A549 (cell line): ENCODE measurements around the gene ATP2A3. TPM values are rescaled to one million over a fixed set of nuclear protein-coding genes. Genes with fewer than 3 reads are reported as not detected.

Source experiments
- ATAC-seq, 2 experiments: fragments of 200-7000 bp in 1 of 2; fragments of >200 bp in 1 of 2; cut with Nextera tagmentation in 1 of 2; cut with Tn5 transposase in 1 of 2; 3 replicates each; pipeline versions ENCODE4 v1.8.0 to v1.9.1; 2018 to 2020; ENCODE audit warnings: mild to moderate bottlenecking in 1 of 2, moderate library complexity in 1 of 2
- CTCF ChIA-PET: fragments of 300-600 bp; sonication (Branson Sonifier 250); formaldehyde crosslinking; extraction: SDS; loops from one replicate; lab custom pipeline; 2021; ENCODE audit warnings: antibody characterized with exemption, inconsistent platforms; lab: Yijun Ruan, JAX
- POLR2A ChIA-PET: fragments of 350-600 bp; formaldehyde crosslinking; extraction: SDS; loops from one replicate; lab custom pipeline; 2021; ENCODE audit warnings: antibody characterized with exemption, inconsistent platforms; lab: Yijun Ruan, JAX
- DNase-seq, 2 experiments: peaks; one replicate each; pipeline versions ENCODE4 v3.0.0 to v3.0.0-alpha.2; 2011 to 2016; ENCODE audit warnings: low read depth in 1 of 2, low spot score in 1 of 2
- FAIRE-seq: peaks from 2 replicates; lab custom pipeline; 2011; peaks lifted over from hg19 to GRCh38; lab: Jason Lieb, UNC
- H3K27ac ChIP-seq, 2 experiments: fragments of >200 bp; sonication (Bioruptor Twin); formaldehyde crosslinking; 3 replicates each; pipeline ENCODE4 v1.5.1; 2016 to 2017
- H3K4me1 ChIP-seq: fragments of >200 bp; sonication (Bioruptor Twin); formaldehyde crosslinking; 3 replicates; pipeline ENCODE4 v1.6.1; 2016
- H3K4me2 ChIP-seq: fragments of >200 bp; sonication (Bioruptor Twin); formaldehyde crosslinking; 3 replicates; pipeline ENCODE4 v1.6.1; 2016
- H3K4me3 ChIP-seq: fragments of >200 bp; sonication (Bioruptor Twin); formaldehyde crosslinking; 3 replicates; pipeline ENCODE4 v1.5.1; 2016
- H3K9me3 ChIP-seq: fragments of >200 bp; sonication (Bioruptor Twin); formaldehyde crosslinking; 3 replicates; pipeline ENCODE4 v1.6.1; 2016
- BHLHE40 ChIP-seq: IDR thresholded peaks from 2 replicates; pipeline ENCODE4 v1.6.1; 2012; ENCODE audit warnings: low read depth, low read length, inconsistent platforms
- CBX2 ChIP-seq: fragments of 200-600 bp; sonication (generic); IDR thresholded peaks from 2 replicates; pipeline ENCODE4 v1.6.1; 2016; ENCODE audit warnings: low read depth, mild to moderate bottlenecking, borderline replicate concordance
- CBX8 ChIP-seq: fragments of 200-600 bp; sonication (generic); IDR thresholded peaks from 2 replicates; pipeline ENCODE4 v1.6.1; 2016
- CEBPB ChIP-seq, 2 experiments: fragments of >200 bp in 1 of 2; sonication (Bioruptor Twin) in 1 of 2; formaldehyde crosslinking in 1 of 2; IDR thresholded peaks; 2 replicates each; pipeline ENCODE4 v1.6.1; 2012 to 2016
- CHD4 ChIP-seq: fragments of 200-600 bp; sonication (generic); IDR thresholded peaks from 2 replicates; pipeline ENCODE4 v1.6.1; 2016; ENCODE audit warnings: antibody characterized with exemption, mild to moderate bottlenecking, borderline replicate concordance
- CTCF ChIP-seq: fragments of >200 bp; sonication (Bioruptor Twin); formaldehyde crosslinking; IDR thresholded peaks from 3 replicates; pipeline ENCODE4 v1.5.1; 2016
- E2F6 ChIP-seq: IDR thresholded peaks from 2 replicates; pipeline ENCODE4 v1.6.1; 2012; ENCODE audit warnings: low read depth, borderline replicate concordance
- EHF ChIP-seq: fragments of 250-450 bp; sonication (Bioruptor Pico); IDR thresholded peaks from 2 replicates; pipeline ENCODE4 v1.5.0; 2020; ENCODE audit warnings: mild to moderate bottlenecking
- EP300 ChIP-seq, 2 experiments: fragments of >200 bp; sonication (Bioruptor Twin); formaldehyde crosslinking; IDR thresholded peaks; 2 replicates in 1 of 2; 3 replicates in 1 of 2; pipeline ENCODE4 v1.6.1; 2016 to 2017
- ESRRA ChIP-seq: fragments of 150-350 bp; IDR thresholded peaks from 2 replicates; pipeline ENCODE4 v1.6.1; 2014; ENCODE audit warnings: mild to moderate bottlenecking, low read length, borderline replicate concordance
- FOSB ChIP-seq: fragments of 250-450 bp; sonication (Bioruptor Pico); IDR thresholded peaks from 2 replicates; pipeline ENCODE4 v1.5.0; 2020; ENCODE audit warnings: mild to moderate bottlenecking, moderate library complexity
- FOSL2 ChIP-seq, 2 experiments: fragments of 450-650 bp in 1 of 2; fragments of >200 bp in 1 of 2; sonication (Bioruptor Twin) in 1 of 2; formaldehyde crosslinking; IDR thresholded peaks; 2 replicates each; pipeline versions ENCODE4 v1.5.0 to v1.6.1; 2016 to 2020; ENCODE audit warnings: mild to moderate bottlenecking in 1 of 2, moderate library complexity in 1 of 2
- GATA3 ChIP-seq: IDR thresholded peaks from 2 replicates; pipeline ENCODE4 v1.6.1; 2012; ENCODE audit warnings: borderline replicate concordance
- HDAC2 ChIP-seq: fragments of 200-600 bp; sonication (generic); IDR thresholded peaks from 2 replicates; pipeline ENCODE4 v1.6.1; 2016
- HEYL ChIP-seq: fragments of 250-450 bp; sonication (Bioruptor Pico); IDR thresholded peaks from 2 replicates; pipeline ENCODE4 v1.8.0; 2021; ENCODE audit warnings: mild to moderate bottlenecking, moderate library complexity
- HMGXB4 ChIP-seq: fragments of 250-450 bp; sonication (Bioruptor Pico); IDR thresholded peaks from 2 replicates; pipeline ENCODE4 v1.5.0; 2021; ENCODE audit warnings: mild to moderate bottlenecking, moderate library complexity, borderline replicate concordance
- JUN ChIP-seq, 2 experiments: fragments of >200 bp; sonication (Bioruptor Twin); formaldehyde crosslinking; IDR thresholded peaks; 2 replicates in 1 of 2; 3 replicates in 1 of 2; pipeline ENCODE4 v1.6.1; 2016 to 2017
- MAX ChIP-seq: IDR thresholded peaks from 2 replicates; pipeline ENCODE4 v1.6.1; 2012
- NR3C1 ChIP-seq: fragments of >200 bp; sonication (Bioruptor Twin); formaldehyde crosslinking; IDR thresholded peaks from 3 replicates; pipeline ENCODE4 v1.6.1; 2017
- PBX3 ChIP-seq: IDR thresholded peaks from 2 replicates; pipeline ENCODE4 v1.6.1; 2012
- POLR2AphosphoS2 ChIP-seq: conservative IDR thresholded peaks from 2 replicates; pipeline ENCODE4 v1.6.1; 2012; ENCODE audit warnings: low read length, improper control_type of control experiment, inconsistent platforms
- RCOR1 ChIP-seq: fragments of 150-350 bp; IDR thresholded peaks from 2 replicates; pipeline ENCODE4 v1.6.1; 2014; ENCODE audit warnings: antibody characterized with exemption, low read length, low read depth
- RNF2 ChIP-seq: fragments of 200-600 bp; sonication (generic); IDR thresholded peaks from 2 replicates; pipeline ENCODE4 v1.6.1; 2016; ENCODE audit warnings: low read depth, mild to moderate bottlenecking, antibody characterized with exemption, moderate library complexity, borderline replicate concordance
- TFCP2L1 ChIP-seq: fragments of 250-450 bp; sonication (Bioruptor Pico); IDR thresholded peaks from 2 replicates; pipeline ENCODE4 v1.5.0; 2021; ENCODE audit warnings: mild to moderate bottlenecking
- ZFP36 ChIP-seq: fragments of 450-650 bp; IDR thresholded peaks from 2 replicates; pipeline ENCODE4 v1.6.1; 2014; ENCODE audit warnings: borderline replicate concordance; ENCODE audit not compliant: partially characterized antibody
- WGBS: methylation state at CpG from one replicate; pipeline ENCODE4 v1.1.6; 2017; ENCODE audit errors: missing lambda C conversion rate; 5-methylcytosine and 5-hydroxymethylcytosine counted together
- polyA plus RNA-seq, 4 experiments: library from polyadenylated mRNA; depleted of rRNA in 3 of 4; stranded (reverse); fragments of >200 nt; fragmentation: RNase III in 1 of 4; extraction: RNeasy Plus Mini Kit Qiagen cat#74134 plus additional on column Dnase treatment in 1 of 4; gene quantifications; 2 replicates in 3 of 4; 3 replicates in 1 of 4; pipeline ENCODE4 v1.2.3, GENCODE V29; 2011 to 2017

Gene ATP2A3
- polyA plus RNA-seq, 2 of the 4 experiments (the other 2 are of a cell fraction) = 3.1 to 5.5 TPM

GRCh38 chr17:4003501-4004421 lies 39.5 kb upstream of the ATP2A3 start:
- FAIRE-seq (no peak), DNase-seq (no peak), ATAC-seq (peak in 1 of 2 experiments; percentile 27; a peak in 4 of 6 replicates)
- Histone ChIP-seq H3K27ac (peak overlapping the region; percentile 47 to 81; a peak in 5 of 6 replicates), H3K4me2 (no peak overlapping the region), H3K4me1 (peaks cover 23% of the 10 kb centered on the region), H3K4me3 (no peak overlapping the region), H3K9me3 (no peaks in the 10 kb centered on the region)
- ChIA-PET POLR2A (no interaction called here), CTCF (interaction anchor here (0.7 to 11.9 kb wide), 38 partner anchors 8 to 268 kb away, joined by 3 to 166 read pairs (median 6); partner anchors contain the start of genes ATP2A3 and P2RX1)
- WGBS = 90% methylated on average over 44 of the region's 46 CpGs
- no peak for TF ChIP-seq ZFP36
- no peak for TF ChIP-seq ESRRA
- no peak for TF ChIP-seq CTCF
- no peak for TF ChIP-seq BHLHE40
- TF ChIP-seq GATA3 = no peak
- no peak for TF ChIP-seq JUN (IDR thresholded peaks at IDR 0.05)
- no peak for TF ChIP-seq MAX
- TF ChIP-seq FOSL2 (IDR thresholded peaks at IDR 0.05) = no peak
- no peak for TF ChIP-seq FOSL2 (CRISPR knock-in tag; IDR thresholded peaks at IDR 0.05)
- TF ChIP-seq CHD4 = no peak
- no peak for TF ChIP-seq E2F6
- TF ChIP-seq EHF = no peak
- TF ChIP-seq CBX2 = no peak
- no peak for TF ChIP-seq HMGXB4 (CRISPR knock-in tag)

GRCh38 chr17:4003131-4003500 lies 38.9 kb upstream of the ATP2A3 start:
- H3K4me2 ChIP-seq = no peak overlapping the region
- no peak overlapping the region for H3K4me3 ChIP-seq
- H3K9me3 ChIP-seq = peaks cover 4% of the 10 kb centered on the region; the same call in 2 of the 3 replicates
- ChIA-PET POLR2A (interaction anchor here (1.6 kb wide), 1 partner anchor 38 kb away, joined by 7 read pairs; no protein-coding TSS in a partner anchor), CTCF (interaction anchor here (0.9 to 11.9 kb wide), 12 partner anchors 13 to 265 kb away, joined by 3 to 166 read pairs (median 12); partner anchors contain the start of genes ATP2A3 and P2RX1)
- peak overlapping the region; percentile 47 to 81; a peak in 5 of 6 replicates for H3K27ac ChIP-seq
- ATAC-seq (no peak), FAIRE-seq (no peak), DNase-seq (no peak)
- WGBS = 94% methylated on average over 21 of the region's 21 CpGs
- H3K4me1 ChIP-seq = peaks cover 23% of the 10 kb centered on the region
- TF ChIP-seq FOSB (CRISPR knock-in tag) (no peak), TFCP2L1 (no peak), E2F6 (no peak), RNF2 (no peak), ESRRA (no peak), CTCF (no peak), EP300 (IDR thresholded peaks at IDR 0.05) (no peak), MAX (no peak), JUN (IDR thresholded peaks at IDR 0.05) (no peak), CBX8 (no peak), CEBPB (IDR thresholded peaks at IDR 0.05) (no peak), HDAC2 (no peak), POLR2AphosphoS2 (no peak), HEYL (no peak), NR3C1 (no peak), RCOR1 (no peak), PBX3 (no peak), CHD4 (no peak)
